PFSK-1 (cell line): ENCODE data around the gene GLT6D1.

ENCODE experiments used
- FOXP2 ChIP-seq: optimal IDR thresholded peaks from 2 replicates; pipeline ENCODE3; 2011; ENCODE audit warnings: borderline replicate concordance, control low read depth, inconsistent platforms; ENCODE audit not compliant: insufficient read depth; ENCODE audit errors: extremely low read length, extremely low read depth
- POLR2AphosphoS5 ChIP-seq: IDR thresholded peaks from 2 replicates; pipeline ENCODE4 v1.6.1; 2012; ENCODE audit warnings: low read depth, mild to moderate bottlenecking, control low read depth, low read length, moderate library complexity
- SIN3A ChIP-seq: IDR thresholded peaks from 2 replicates; pipeline ENCODE4 v1.6.1; 2012; ENCODE audit warnings: mild to moderate bottlenecking, low read length, moderate library complexity, borderline replicate concordance; ENCODE audit not compliant: insufficient read depth
- TAF1 ChIP-seq: IDR thresholded peaks from 2 replicates; pipeline ENCODE4 v1.6.1; 2012; ENCODE audit warnings: low read length, control low read depth, borderline replicate concordance; ENCODE audit not compliant: insufficient read depth
- TF ChIP-seq, protein P1 (sequence below), 2 experiments: IDR thresholded peaks; 2 replicates each; pipeline versions ENCODE4 v1.6.1 to v1.8.0; 2011 to 2012; ENCODE audit warnings: low read depth in 2 of 2, low read length in 2 of 2, control low read depth in 1 of 2, inconsistent platforms in 1 of 2, mild to moderate bottlenecking in 1 of 2, moderate library complexity in 1 of 2; ENCODE audit not compliant: insufficient read depth in 1 of 2

The GLT6D1 gene

DNA sequence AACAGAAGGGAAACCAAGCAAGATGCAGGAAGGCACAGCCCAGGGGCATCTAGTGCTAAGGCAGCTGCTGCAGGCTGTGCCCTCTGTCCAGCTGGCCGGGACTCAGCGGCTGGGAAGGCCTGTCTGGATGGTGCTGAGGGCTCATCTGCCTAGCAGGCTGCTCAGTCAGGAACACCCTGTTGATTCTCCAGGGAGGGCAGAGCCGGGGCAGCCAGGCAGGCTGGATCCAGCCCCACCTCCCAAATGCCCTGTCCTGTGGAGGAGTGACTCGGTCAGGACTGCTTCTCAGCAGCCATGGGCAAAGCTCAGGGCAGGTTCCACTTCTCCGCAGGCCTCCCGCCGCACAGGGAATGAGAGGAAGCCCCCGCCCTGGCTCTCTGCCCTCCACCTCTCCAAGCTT lies 16.0 kb upstream of the GLT6D1 start:
- TF ChIP-seq POLR2AphosphoS5: no peak
- TF ChIP-seq TAF1: no peak
- TF ChIP-seq FOXP2: no peak
- TF ChIP-seq SIN3A: no peak
- TF ChIP-seq, protein P1, sequence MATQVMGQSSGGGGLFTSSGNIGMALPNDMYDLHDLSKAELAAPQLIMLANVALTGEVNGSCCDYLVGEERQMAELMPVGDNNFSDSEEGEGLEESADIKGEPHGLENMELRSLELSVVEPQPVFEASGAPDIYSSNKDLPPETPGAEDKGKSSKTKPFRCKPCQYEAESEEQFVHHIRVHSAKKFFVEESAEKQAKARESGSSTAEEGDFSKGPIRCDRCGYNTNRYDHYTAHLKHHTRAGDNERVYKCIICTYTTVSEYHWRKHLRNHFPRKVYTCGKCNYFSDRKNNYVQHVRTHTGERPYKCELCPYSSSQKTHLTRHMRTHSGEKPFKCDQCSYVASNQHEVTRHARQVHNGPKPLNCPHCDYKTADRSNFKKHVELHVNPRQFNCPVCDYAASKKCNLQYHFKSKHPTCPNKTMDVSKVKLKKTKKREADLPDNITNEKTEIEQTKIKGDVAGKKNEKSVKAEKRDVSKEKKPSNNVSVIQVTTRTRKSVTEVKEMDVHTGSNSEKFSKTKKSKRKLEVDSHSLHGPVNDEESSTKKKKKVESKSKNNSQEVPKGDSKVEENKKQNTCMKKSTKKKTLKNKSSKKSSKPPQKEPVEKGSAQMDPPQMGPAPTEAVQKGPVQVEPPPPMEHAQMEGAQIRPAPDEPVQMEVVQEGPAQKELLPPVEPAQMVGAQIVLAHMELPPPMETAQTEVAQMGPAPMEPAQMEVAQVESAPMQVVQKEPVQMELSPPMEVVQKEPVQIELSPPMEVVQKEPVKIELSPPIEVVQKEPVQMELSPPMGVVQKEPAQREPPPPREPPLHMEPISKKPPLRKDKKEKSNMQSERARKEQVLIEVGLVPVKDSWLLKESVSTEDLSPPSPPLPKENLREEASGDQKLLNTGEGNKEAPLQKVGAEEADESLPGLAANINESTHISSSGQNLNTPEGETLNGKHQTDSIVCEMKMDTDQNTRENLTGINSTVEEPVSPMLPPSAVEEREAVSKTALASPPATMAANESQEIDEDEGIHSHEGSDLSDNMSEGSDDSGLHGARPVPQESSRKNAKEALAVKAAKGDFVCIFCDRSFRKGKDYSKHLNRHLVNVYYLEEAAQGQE (IDR thresholded peaks at IDR 0.05; ENCODE audit: insufficient read depth in 1 of 2, low read depth in 2 of 2, low read length in 2 of 2): no peak

GRCh38 chr9:135650408-135650807 lies 11.1 kb upstream of the GLT6D1 start:
- TF ChIP-seq POLR2AphosphoS5: no peak
- TF ChIP-seq SIN3A: no peak
- no peak for TF ChIP-seq TAF1
- no peak for TF ChIP-seq FOXP2
- TF ChIP-seq, protein P1 (IDR thresholded peaks at IDR 0.05; ENCODE audit: insufficient read depth in 1 of 2, low read depth in 2 of 2, low read length in 2 of 2): no peak

- TF ChIP-seq, protein P1 (IDR thresholded peaks at IDR 0.05; ENCODE audit: insufficient read depth in 1 of 2, low read depth in 2 of 2, low read length in 2 of 2): no peak
- no peak for TF ChIP-seq FOXP2
- TF ChIP-seq POLR2AphosphoS5: no peak
- TF ChIP-seq SIN3A: no peak
- no peak for TF ChIP-seq TAF1
Measured at GRCh38 chr9:135649508-135649907, 10.2 kb upstream of the GLT6D1 start.

GRCh38 chr9:135648494-135649410 lies 9.4 kb upstream of the GLT6D1 start:
- no peak for TF ChIP-seq POLR2AphosphoS5
- no peak for TF ChIP-seq FOXP2
- TF ChIP-seq, protein P1 (IDR thresholded peaks at IDR 0.05; ENCODE audit: insufficient read depth in 1 of 2, low read depth in 2 of 2, low read length in 2 of 2): no peak
- no peak for TF ChIP-seq SIN3A
- TF ChIP-seq TAF1: no peak
